HepG2 (cell line): ENCODE data around the gene PDZD7. TPM values are rescaled to one million over a fixed set of nuclear protein-coding genes. Genes with fewer than 3 reads are reported as not detected.
A peak's percentile ranks its signal among the peaks of the same experiment; 100 is the strongest.

Experiments
- ARID2 ChIP-seq: sonication (generic); formaldehyde crosslinking; IDR thresholded peaks from 2 replicates; pipeline ENCODE4 v1.8.1; 2022; ENCODE audit warnings: mild to moderate bottlenecking, missing genetic modification reagents, borderline replicate concordance
- BRCA1 ChIP-seq: sonication (generic); formaldehyde crosslinking; IDR thresholded peaks from 2 replicates; pipeline ENCODE4 v1.4.0; 2020; ENCODE audit warnings: missing genetic modification reagents
- KDM5B ChIP-seq: sonication (generic); formaldehyde crosslinking; IDR thresholded peaks from 2 replicates; pipeline ENCODE4 v1.4.0; 2020; ENCODE audit warnings: missing genetic modification reagents, mild to moderate bottlenecking, borderline replicate concordance
- POLR2G ChIP-seq: fragments of 200-400 bp; formaldehyde crosslinking; IDR thresholded peaks from 2 replicates; pipeline ENCODE4 v1.6.1; 2018; ENCODE audit warnings: mild to moderate bottlenecking, low read depth, low read length, moderate library complexity
- RAD21 ChIP-seq: fragments of 450-650 bp; formaldehyde crosslinking; IDR thresholded peaks from 2 replicates; pipeline ENCODE4 v1.5.0; 2020; ENCODE audit warnings: mild to moderate bottlenecking
- SYNCRIP ChIP-seq: fragments of 200-400 bp; formaldehyde crosslinking; IDR thresholded peaks from 2 replicates; pipeline ENCODE4 v1.6.1; 2018; ENCODE audit warnings: mild to moderate bottlenecking, low read depth, low read length; ENCODE audit not compliant: insufficient read depth
- TP53 ChIP-seq: sonication (generic); formaldehyde crosslinking; conservative IDR thresholded peaks from 2 replicates; pipeline ENCODE4 v1.4.0; 2020; ENCODE audit warnings: missing genetic modification reagents
- YEATS4 ChIP-seq: sonication (generic); formaldehyde crosslinking; IDR thresholded peaks from 2 replicates; pipeline ENCODE4 v1.4.0; 2020; ENCODE audit warnings: missing genetic modification reagents, borderline replicate concordance
- ZNF124 ChIP-seq: sonication (generic); formaldehyde crosslinking; IDR thresholded peaks from 2 replicates; pipeline ENCODE4 v1.4.0; 2020; ENCODE audit warnings: missing genetic modification reagents
- ZNF430 ChIP-seq: sonication (generic); formaldehyde crosslinking; IDR thresholded peaks from 2 replicates; pipeline ENCODE4 v1.9.0; 2021; ENCODE audit warnings: mild to moderate bottlenecking, missing genetic modification reagents
- ZNF652 ChIP-seq: IDR thresholded peaks from 2 replicates; pipeline ENCODE4 v1.6.1; 2016; ENCODE audit warnings: low read depth, borderline replicate concordance
- ZNF674 ChIP-seq: sonication (generic); formaldehyde crosslinking; IDR thresholded peaks from 2 replicates; pipeline ENCODE4 v1.5.0; 2020; ENCODE audit warnings: low read depth, mild to moderate bottlenecking, missing genetic modification reagents
- ZZZ3 ChIP-seq: sonication (generic); formaldehyde crosslinking; IDR thresholded peaks from 2 replicates; pipeline ENCODE4 v1.4.0; 2020; ENCODE audit warnings: missing genetic modification reagents, mild to moderate bottlenecking, borderline replicate concordance
- polyA plus RNA-seq, 8 experiments: library from polyadenylated mRNA; depleted of rRNA in 3 of 8; stranded (reverse) in 7 of 8; unstranded in 1 of 8; fragments of >200 nt; fragmentation: Illumina TruSeq in 4 of 8; extraction: Trizol in 4 of 8; gene quantifications; 2 replicates each; pipeline versions ENCODE4 v1.2.1 to v1.2.3, GENCODE V29; 2011 to 2016; ENCODE audit warnings: low read depth in 4 of 8, missing spikeins in 1 of 8, mixed read lengths in 1 of 8; ENCODE audit not compliant: insufficient read depth in 1 of 8
- total RNA-seq, 5 experiments: library from RNA; depleted of rRNA; stranded (reverse); fragments of >200 nt; fragmentation: Illumina TruSeq; extraction: Trizol; gene quantifications; 2 replicates each; pipeline ENCODE4 v1.2.3, GENCODE V29; 2016; ENCODE audit warnings: low read depth in 1 of 5
- TF ChIP-seq, protein P1 (sequence below): sonication (generic); formaldehyde crosslinking; IDR thresholded peaks from 2 replicates; pipeline ENCODE4 v1.4.0; 2020; ENCODE audit warnings: low read depth, missing genetic modification reagents
- TF ChIP-seq, protein P2 (sequence below): sonication (generic); formaldehyde crosslinking; IDR thresholded peaks from 2 replicates; pipeline ENCODE4 v1.8.1; 2023; ENCODE audit warnings: mild to moderate bottlenecking, missing genetic modification reagents, borderline replicate concordance
- TF ChIP-seq, protein P3 (sequence below): sonication (generic); formaldehyde crosslinking; IDR thresholded peaks from 2 replicates; pipeline ENCODE4 v1.4.0; 2020; ENCODE audit warnings: mild to moderate bottlenecking, missing genetic modification reagents
- TF ChIP-seq, protein P4 (sequence below): sonication (generic); formaldehyde crosslinking; conservative IDR thresholded peaks from 2 replicates; pipeline ENCODE4 v1.4.0; 2020; ENCODE audit warnings: missing genetic modification reagents

The PDZD7 gene
- total and polyA plus RNA-seq, 2 of the 13 experiments (the other 11 are each of a cell fraction or from before 2014, with no cell fraction given): 0.58 to 0.73 TPM

DNA sequence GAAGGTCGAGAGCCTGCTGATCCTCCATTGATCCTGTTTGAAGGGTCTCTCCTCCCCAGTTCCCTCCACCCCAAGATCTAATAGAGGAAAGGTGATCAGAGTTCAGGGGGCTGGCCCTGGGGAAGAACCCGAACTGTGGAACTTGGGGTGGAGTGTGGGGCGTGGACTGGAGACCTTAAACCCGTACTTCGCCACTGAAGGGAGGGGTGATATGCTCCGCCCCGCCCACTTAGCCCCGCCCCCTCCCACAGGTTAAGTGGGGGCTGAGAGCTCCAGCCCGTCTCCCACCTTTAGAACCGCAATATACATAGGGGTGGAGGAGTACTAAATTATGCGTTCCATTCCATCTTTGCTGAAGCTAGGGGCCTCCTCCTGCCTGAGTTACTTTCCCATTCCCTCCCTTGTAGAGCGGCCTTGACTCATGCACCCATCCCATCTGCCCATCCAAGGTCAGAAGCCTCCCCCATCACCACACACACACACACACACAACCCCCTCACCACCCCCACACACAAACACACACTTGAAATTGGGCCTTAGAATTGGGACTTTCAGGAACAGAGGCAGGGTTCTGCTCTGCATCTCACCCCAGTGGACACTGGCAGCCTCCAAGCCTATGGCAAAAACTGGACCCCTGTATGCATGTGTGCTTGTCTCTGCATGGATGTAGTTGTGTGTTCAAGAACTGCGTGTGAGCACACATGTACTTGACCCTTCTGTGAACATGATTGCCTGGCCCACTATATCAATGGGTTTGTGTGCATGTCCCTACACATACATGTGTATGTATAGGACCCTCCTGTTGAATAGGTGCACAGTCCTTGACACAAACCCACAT is 60.6 kb downstream of the PDZD7 start (continued):
- TF ChIP-seq, protein P1, sequence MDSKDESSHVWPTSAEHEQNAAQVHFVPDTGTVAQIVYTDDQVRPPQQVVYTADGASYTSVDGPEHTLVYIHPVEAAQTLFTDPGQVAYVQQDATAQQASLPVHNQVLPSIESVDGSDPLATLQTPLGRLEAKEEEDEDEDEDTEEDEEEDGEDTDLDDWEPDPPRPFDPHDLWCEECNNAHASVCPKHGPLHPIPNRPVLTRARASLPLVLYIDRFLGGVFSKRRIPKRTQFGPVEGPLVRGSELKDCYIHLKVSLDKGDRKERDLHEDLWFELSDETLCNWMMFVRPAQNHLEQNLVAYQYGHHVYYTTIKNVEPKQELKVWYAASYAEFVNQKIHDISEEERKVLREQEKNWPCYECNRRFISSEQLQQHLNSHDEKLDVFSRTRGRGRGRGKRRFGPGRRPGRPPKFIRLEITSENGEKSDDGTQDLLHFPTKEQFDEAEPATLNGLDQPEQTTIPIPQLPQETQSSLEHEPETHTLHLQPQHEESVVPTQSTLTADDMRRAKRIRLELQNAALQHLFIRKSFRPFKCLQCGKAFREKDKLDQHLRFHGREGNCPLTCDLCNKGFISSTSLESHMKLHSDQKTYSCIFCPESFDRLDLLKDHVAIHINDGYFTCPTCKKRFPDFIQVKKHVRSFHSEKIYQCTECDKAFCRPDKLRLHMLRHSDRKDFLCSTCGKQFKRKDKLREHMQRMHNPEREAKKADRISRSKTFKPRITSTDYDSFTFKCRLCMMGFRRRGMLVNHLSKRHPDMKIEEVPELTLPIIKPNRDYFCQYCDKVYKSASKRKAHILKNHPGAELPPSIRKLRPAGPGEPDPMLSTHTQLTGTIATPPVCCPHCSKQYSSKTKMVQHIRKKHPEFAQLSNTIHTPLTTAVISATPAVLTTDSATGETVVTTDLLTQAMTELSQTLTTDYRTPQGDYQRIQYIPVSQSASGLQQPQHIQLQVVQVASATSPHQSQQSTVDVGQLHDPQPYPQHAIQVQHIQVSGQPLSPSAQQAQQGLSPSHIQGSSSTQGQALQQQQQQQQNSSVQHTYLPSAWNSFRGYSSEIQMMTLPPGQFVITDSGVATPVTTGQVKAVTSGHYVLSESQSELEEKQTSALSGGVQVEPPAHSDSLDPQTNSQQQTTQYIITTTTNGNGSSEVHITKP (CRISPR knock-in tag): no peak
- TF ChIP-seq ZZZ3 (CRISPR knock-in tag) (no peak), ZNF652 (no peak), ZNF430 (no peak; the same call in 1 of the 2 replicates), SYNCRIP (no peak), KDM5B (CRISPR knock-in tag) (no peak), YEATS4 (CRISPR knock-in tag) (peak; percentile 70; the same call in 1 of the 2 replicates), ZNF674 (CRISPR knock-in tag) (no peak), POLR2G (peak; percentile 82), BRCA1 (CRISPR knock-in tag) (no peak), ZNF124 (CRISPR knock-in tag) (no peak), TP53 (CRISPR knock-in tag) (no peak), RAD21 (no peak), ARID2 (CRISPR knock-in tag) (no peak)
- TF ChIP-seq, protein P2, sequence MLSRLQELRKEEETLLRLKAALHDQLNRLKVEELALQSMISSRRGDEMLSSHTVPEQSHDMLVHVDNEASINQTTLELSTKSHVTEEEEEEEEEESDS (CRISPR knock-in tag): no peak
- TF ChIP-seq, protein P3, sequence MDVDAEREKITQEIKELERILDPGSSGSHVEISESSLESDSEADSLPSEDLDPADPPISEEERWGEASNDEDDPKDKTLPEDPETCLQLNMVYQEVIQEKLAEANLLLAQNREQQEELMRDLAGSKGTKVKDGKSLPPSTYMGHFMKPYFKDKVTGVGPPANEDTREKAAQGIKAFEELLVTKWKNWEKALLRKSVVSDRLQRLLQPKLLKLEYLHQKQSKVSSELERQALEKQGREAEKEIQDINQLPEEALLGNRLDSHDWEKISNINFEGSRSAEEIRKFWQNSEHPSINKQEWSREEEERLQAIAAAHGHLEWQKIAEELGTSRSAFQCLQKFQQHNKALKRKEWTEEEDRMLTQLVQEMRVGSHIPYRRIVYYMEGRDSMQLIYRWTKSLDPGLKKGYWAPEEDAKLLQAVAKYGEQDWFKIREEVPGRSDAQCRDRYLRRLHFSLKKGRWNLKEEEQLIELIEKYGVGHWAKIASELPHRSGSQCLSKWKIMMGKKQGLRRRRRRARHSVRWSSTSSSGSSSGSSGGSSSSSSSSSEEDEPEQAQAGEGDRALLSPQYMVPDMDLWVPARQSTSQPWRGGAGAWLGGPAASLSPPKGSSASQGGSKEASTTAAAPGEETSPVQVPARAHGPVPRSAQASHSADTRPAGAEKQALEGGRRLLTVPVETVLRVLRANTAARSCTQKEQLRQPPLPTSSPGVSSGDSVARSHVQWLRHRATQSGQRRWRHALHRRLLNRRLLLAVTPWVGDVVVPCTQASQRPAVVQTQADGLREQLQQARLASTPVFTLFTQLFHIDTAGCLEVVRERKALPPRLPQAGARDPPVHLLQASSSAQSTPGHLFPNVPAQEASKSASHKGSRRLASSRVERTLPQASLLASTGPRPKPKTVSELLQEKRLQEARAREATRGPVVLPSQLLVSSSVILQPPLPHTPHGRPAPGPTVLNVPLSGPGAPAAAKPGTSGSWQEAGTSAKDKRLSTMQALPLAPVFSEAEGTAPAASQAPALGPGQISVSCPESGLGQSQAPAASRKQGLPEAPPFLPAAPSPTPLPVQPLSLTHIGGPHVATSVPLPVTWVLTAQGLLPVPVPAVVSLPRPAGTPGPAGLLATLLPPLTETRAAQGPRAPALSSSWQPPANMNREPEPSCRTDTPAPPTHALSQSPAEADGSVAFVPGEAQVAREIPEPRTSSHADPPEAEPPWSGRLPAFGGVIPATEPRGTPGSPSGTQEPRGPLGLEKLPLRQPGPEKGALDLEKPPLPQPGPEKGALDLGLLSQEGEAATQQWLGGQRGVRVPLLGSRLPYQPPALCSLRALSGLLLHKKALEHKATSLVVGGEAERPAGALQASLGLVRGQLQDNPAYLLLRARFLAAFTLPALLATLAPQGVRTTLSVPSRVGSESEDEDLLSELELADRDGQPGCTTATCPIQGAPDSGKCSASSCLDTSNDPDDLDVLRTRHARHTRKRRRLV (CRISPR knock-in tag): no peak; the same call in 1 of the 2 replicates
- TF ChIP-seq, protein P4, sequence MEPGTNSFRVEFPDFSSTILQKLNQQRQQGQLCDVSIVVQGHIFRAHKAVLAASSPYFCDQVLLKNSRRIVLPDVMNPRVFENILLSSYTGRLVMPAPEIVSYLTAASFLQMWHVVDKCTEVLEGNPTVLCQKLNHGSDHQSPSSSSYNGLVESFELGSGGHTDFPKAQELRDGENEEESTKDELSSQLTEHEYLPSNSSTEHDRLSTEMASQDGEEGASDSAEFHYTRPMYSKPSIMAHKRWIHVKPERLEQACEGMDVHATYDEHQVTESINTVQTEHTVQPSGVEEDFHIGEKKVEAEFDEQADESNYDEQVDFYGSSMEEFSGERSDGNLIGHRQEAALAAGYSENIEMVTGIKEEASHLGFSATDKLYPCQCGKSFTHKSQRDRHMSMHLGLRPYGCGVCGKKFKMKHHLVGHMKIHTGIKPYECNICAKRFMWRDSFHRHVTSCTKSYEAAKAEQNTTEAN (CRISPR knock-in tag): peak; percentile 81
